Neural cell (in vitro differentiated cells): ENCODE data around the gene DHX29. TPM values are rescaled to one million over a fixed set of nuclear protein-coding genes. Genes with fewer than 3 reads are reported as not detected.

Source experiments
- H2AFZ ChIP-seq: fragments of 200-600, 300-800 bp; sonication (generic), shearing (Covaris generic); 2 replicates; pipeline ENCODE4 v1.6.0; 2014; ENCODE audit warnings: low read depth, mild to moderate bottlenecking, antibody characterized with exemption, low read length, moderate library complexity
- H3F3A ChIP-seq: fragments of 200-600 bp; shearing (Covaris generic); 2 replicates; pipeline ENCODE4 v1.6.1; 2016; ENCODE audit warnings: mild to moderate bottlenecking, moderate library complexity, mixed read lengths, antibody characterized with exemption, low read length; ENCODE audit not compliant: insufficient read depth, poor library complexity, severe bottlenecking
- H3K27ac ChIP-seq: fragments of 200-600, 300-800 bp; sonication (generic), shearing (Covaris generic); 2 replicates; pipeline ENCODE4 v1.5.1; 2014; ENCODE audit warnings: mild to moderate bottlenecking, low read length, moderate library complexity
- H3K27me3 ChIP-seq: fragments of 300-800, 200-600 bp; sonication (generic), shearing (Covaris generic); 2 replicates; pipeline ENCODE4 v1.6.0; 2014; ENCODE audit warnings: mild to moderate bottlenecking, low read depth, low read length, moderate library complexity; ENCODE audit not compliant: insufficient read depth
- H3K36me3 ChIP-seq: fragments of 300-800, 200-600 bp; sonication (generic), shearing (Covaris generic); 2 replicates; pipeline ENCODE4 v1.5.1; 2014; ENCODE audit warnings: mild to moderate bottlenecking, antibody characterized with exemption, low read length, moderate library complexity; ENCODE audit not compliant: insufficient read depth
- H3K4me2 ChIP-seq: fragments of 300-800, 200-600 bp; sonication (generic), shearing (Covaris generic); 2 replicates; pipeline ENCODE4 v1.6.0; 2014; ENCODE audit warnings: mild to moderate bottlenecking, low read length
- H3K4me3 ChIP-seq: fragments of 300-800, 200-600 bp; sonication (generic), shearing (Covaris generic); 2 replicates; pipeline ENCODE4 v1.5.1; 2014; ENCODE audit warnings: mild to moderate bottlenecking, low read length, moderate library complexity
- H3K79me2 ChIP-seq: fragments of 200-600 bp; shearing (Covaris generic); replicated peaks from 2 replicates; pipeline ENCODE4 v1.6.0; 2014; ENCODE audit warnings: mild to moderate bottlenecking, low read length, moderate library complexity; ENCODE audit not compliant: insufficient read depth
- H3K9ac ChIP-seq: fragments of 300-800, 200-600 bp; sonication (generic), shearing (Covaris generic); 2 replicates; pipeline ENCODE4 v1.6.1; 2016; ENCODE audit warnings: mild to moderate bottlenecking, low read length, mixed read lengths
- H3K9me2 ChIP-seq: fragments of 200-600 bp; shearing (Covaris generic); 2 replicates; pipeline ENCODE4 v1.6.1; 2016; ENCODE audit warnings: mild to moderate bottlenecking, low read length, mixed read lengths; ENCODE audit not compliant: insufficient read depth
- H3K9me3 ChIP-seq: fragments of 200-600, 300-800 bp; sonication (generic), shearing (Covaris generic); 2 replicates; pipeline ENCODE4 v1.6.1; 2016; ENCODE audit warnings: mild to moderate bottlenecking, mixed run types, low read length, moderate library complexity, mixed read lengths
- H4K20me1 ChIP-seq: fragments of 200-600 bp; shearing (Covaris generic); 2 replicates; pipeline ENCODE4 v1.6.1; 2016; ENCODE audit warnings: mild to moderate bottlenecking, mixed run types; ENCODE audit not compliant: insufficient read depth
- CTCF ChIP-seq: fragments of 450-650 bp; IDR thresholded peaks from 2 replicates; pipeline ENCODE4 v1.5.1; 2014; ENCODE audit warnings: antibody characterized with exemption, mild to moderate bottlenecking, moderate library complexity; ENCODE audit not compliant: poor library complexity, severe bottlenecking
- EP300 ChIP-seq: fragments of 450-650 bp; conservative IDR thresholded peaks from 2 replicates; pipeline ENCODE4 v1.6.1; 2014; ENCODE audit warnings: antibody characterized with exemption, mild to moderate bottlenecking, moderate library complexity; ENCODE audit not compliant: poor library complexity, severe bottlenecking
- EZH2 ChIP-seq: fragments of 200-600, 300-800 bp; shearing (Covaris generic), sonication (generic); IDR thresholded peaks from 2 replicates; pipeline ENCODE4 v1.6.1; 2014; ENCODE audit warnings: antibody characterized with exemption, low read length, borderline replicate concordance, mild to moderate bottlenecking; ENCODE audit not compliant: insufficient read depth, poor library complexity, severe bottlenecking
- MXI1 ChIP-seq: fragments of 450-650 bp; conservative IDR thresholded peaks from 2 replicates; pipeline ENCODE4 v1.6.1; 2014; ENCODE audit warnings: antibody characterized with exemption, mild to moderate bottlenecking; ENCODE audit not compliant: poor library complexity, severe bottlenecking
- POLR2AphosphoS5 ChIP-seq: IDR thresholded peaks from 2 replicates; pipeline ENCODE4 v1.6.1; 2012
- RAD21 ChIP-seq: fragments of 450-650 bp; conservative IDR thresholded peaks from 2 replicates; pipeline ENCODE4 v1.6.1; 2014; ENCODE audit warnings: antibody characterized with exemption, mild to moderate bottlenecking, moderate library complexity
- REST ChIP-seq: IDR thresholded peaks from 2 replicates; pipeline ENCODE4 v1.6.1; 2012; ENCODE audit warnings: borderline replicate concordance
- SMC3 ChIP-seq: fragments of 450-650 bp; conservative IDR thresholded peaks from 2 replicates; pipeline ENCODE4 v1.6.1; 2014; ENCODE audit warnings: antibody characterized with exemption, mild to moderate bottlenecking, moderate library complexity; ENCODE audit not compliant: poor library complexity
- TAF1 ChIP-seq: IDR thresholded peaks from 2 replicates; pipeline ENCODE4 v1.6.1; 2012; ENCODE audit warnings: low read depth
- polyA plus RNA-seq: library from polyadenylated mRNA; depleted of rRNA; stranded (reverse); fragments of >200 nt; gene quantifications from 2 replicates; pipeline ENCODE4 v1.2.3, GENCODE V29; 2014

The DHX29 gene
- polyA plus RNA-seq, 1 donor from 2014 or later = 48.1 TPM

- peak overlapping the region; percentile 94 for H3K27ac ChIP-seq
- no peaks in the 10 kb centered on the region for H3F3A ChIP-seq
- H3K4me3 ChIP-seq = peak overlapping the region; percentile 89
- H3K27me3 ChIP-seq = no peaks in the 10 kb centered on the region
- TF ChIP-seq CTCF (peak; percentile 61), RAD21 (no peak), EZH2 (no peak)
- H3K36me3 ChIP-seq = no peaks in the 10 kb centered on the region
- no peaks in the 10 kb centered on the region for H4K20me1 ChIP-seq
- no peaks in the 10 kb centered on the region for H3K9me2 ChIP-seq
- peak overlapping the region; percentile 94 for H3K4me2 ChIP-seq
- H2AFZ ChIP-seq = peak overlapping the region; percentile 77
- peak overlapping the region; percentile 91 for H3K9ac ChIP-seq
- peaks cover 89% of the 10 kb centered on the region for H3K79me2 ChIP-seq
- H3K9me3 ChIP-seq = no peaks in the 10 kb centered on the region
Observed at GRCh38 chr5:55308254-55308836, 851 bp upstream of the DHX29 start.

GRCh38 chr5:55306641-55307382 is 682 bp downstream of the DHX29 start:
- Histone ChIP-seq H3K9ac (peak overlapping the region; percentile 91), H3K9me3 (no peaks in the 10 kb centered on the region), H4K20me1 (no peaks in the 10 kb centered on the region), H3K9me2 (no peaks in the 10 kb centered on the region), H3K27ac (peak overlapping the region; percentile 94), H3K36me3 (no peaks in the 10 kb centered on the region), H2AFZ (peak overlapping the region; percentile 83), H3F3A (no peaks in the 10 kb centered on the region), H3K79me2 (peaks cover 86% of the 10 kb centered on the region), H3K4me2 (peak overlapping the region; percentile 95), H3K4me3 (peak overlapping the region; percentile 89), H3K27me3 (no peaks in the 10 kb centered on the region)
- no peak for TF ChIP-seq TAF1

GRCh38 chr5:55305345-55305744 is 2.1 kb downstream of the DHX29 start:
- TF ChIP-seq MXI1 (no peak), CTCF (no peak), RAD21 (no peak), REST (no peak), SMC3 (no peak), TAF1 (no peak), EP300 (no peak), EZH2 (no peak), POLR2AphosphoS5 (no peak)
- Histone ChIP-seq H3K9me2 (no peaks in the 10 kb centered on the region), H3K36me3 (peaks cover 7% of the 10 kb centered on the region), H4K20me1 (no peaks in the 10 kb centered on the region), H3K4me2 (peak overlapping the region; percentile 95), H2AFZ (no peak overlapping the region), H3K4me3 (peak overlapping the region; percentile 89), H3K27me3 (no peaks in the 10 kb centered on the region), H3K9ac (no peak overlapping the region), H3K27ac (no peak overlapping the region), H3K79me2 (peaks cover 80% of the 10 kb centered on the region), H3F3A (no peaks in the 10 kb centered on the region), H3K9me3 (no peaks in the 10 kb centered on the region)
